Lung (tissue), 12 donors: ENCODE results near the gene VCP. TPM values are rescaled to one million over a fixed set of nuclear protein-coding genes. Genes with fewer than 3 reads are reported as not detected.

Experiments
- ATAC-seq: fragments of 200-7000 bp; cut with Tn5 transposase; one replicate; pipeline ENCODE4 v1.9.1; 2020; ENCODE audit warnings: moderate number of reproducible peaks; ENCODE audit not compliant: insufficient read depth, low FRiP score
- DNase-seq, 3 donors: peaks; one replicate each; pipeline ENCODE4 v3.0.0-alpha.2; 2013 to 2017
- H3K27ac ChIP-seq, 2 donors: one replicate each; pipeline ENCODE4 v1.5.1; 2013; ENCODE audit warnings: mild to moderate bottlenecking in 2 of 2, moderate library complexity in 2 of 2, control low read depth in 1 of 2, inconsistent platforms in 1 of 2, low read depth in 1 of 2, low read length in 1 of 2
- H3K27me3 ChIP-seq, 3 donors: one replicate each; pipeline ENCODE4 v1.5.1; 2013; ENCODE audit warnings: low read length in 2 of 3; ENCODE audit not compliant: control insufficient read depth in 3 of 3, insufficient read depth in 3 of 3
- H3K36me3 ChIP-seq, 4 donors: one replicate each; pipeline ENCODE4 v1.5.1; 2013; ENCODE audit warnings: low read length in 4 of 4, mild to moderate bottlenecking in 1 of 4, moderate library complexity in 1 of 4; ENCODE audit not compliant: control insufficient read depth in 4 of 4, insufficient read depth in 4 of 4
- H3K4me1 ChIP-seq, 5 donors: one replicate each; pipeline ENCODE4 v1.5.1; 2013; ENCODE audit warnings: low read length in 5 of 5, mild to moderate bottlenecking in 2 of 5, moderate library complexity in 1 of 5; ENCODE audit not compliant: control insufficient read depth in 5 of 5, insufficient read depth in 5 of 5
- H3K4me3 ChIP-seq: one replicate; pipeline ENCODE4 v1.5.1; 2013; ENCODE audit warnings: mild to moderate bottlenecking, control low read depth, moderate library complexity
- H3K9ac ChIP-seq, 2 donors: one replicate each; pipeline ENCODE4 v1.5.1; 2013; ENCODE audit warnings: low read length in 2 of 2, control low read depth in 1 of 2; ENCODE audit not compliant: insufficient read depth in 1 of 2
- H3K9me3 ChIP-seq, 4 donors: one replicate each; pipeline ENCODE4 v1.5.1; 2013; ENCODE audit warnings: low read length in 3 of 4, mild to moderate bottlenecking in 1 of 4, moderate library complexity in 1 of 4; ENCODE audit not compliant: control insufficient read depth in 4 of 4, insufficient read depth in 3 of 4
- CTCF ChIP-seq: IDR thresholded peaks from 2 replicates; pipeline ENCODE4 v1.5.1; 2012; ENCODE audit warnings: mild to moderate bottlenecking; ENCODE audit errors: control extremely low read depth, extremely low read depth
- WGBS, 2 donors: extraction: QIAGEN DNeasy Blood & Tissue Kit; methylation state at CpG; one replicate each; pipeline ENCODE4 v1.1.7; 2013; 5-methylcytosine and 5-hydroxymethylcytosine counted together
- polyA plus RNA-seq, 2 donors: library from polyadenylated mRNA; stranded (reverse); fragments of 200-250 nt; gene quantifications; one replicate each; pipeline ENCODE4 v1.2.1, GENCODE V29; 2013
- total RNA-seq, 2 donors: library from RNA; depleted of rRNA in 1 of 2; stranded (reverse); fragments of >200 nt in 1 of 2; gene quantifications; one replicate each; pipeline ENCODE4 v1.2.1, GENCODE V29; 2014 to 2021
- donor health status: control.
- donor health status: control.
- donor health status: Bipolar disorder and iron deficiency.
- donor health status: healthy.
- donor health status: DM: yes; HTN: yes; CAD: no.

Gene VCP
- total and polyA plus RNA-seq, 4 donors, result 58.5 to 249 (median 178) TPM

GRCh38 chr9:35057271-35057620 lies 15.2 kb downstream of the VCP start:
- H3K9ac ChIP-seq, result no peak overlapping the region
- H3K27me3 ChIP-seq, result no peaks in the 10 kb centered on the region
- H3K4me3 ChIP-seq, result no peak overlapping the region
- no peak for ATAC-seq
- TF ChIP-seq CTCF, result no peak
- no peaks in the 10 kb centered on the region for H3K9me3 ChIP-seq
- peaks cover 51 to 78% (median 66%) of the 10 kb centered on the region in 4 donors for H3K36me3 ChIP-seq
- 96 to 98% methylated on average over 8 of the region's 8 CpGs for WGBS, 2 donors
- no peak overlapping the region for H3K27ac ChIP-seq
- no peaks in the 10 kb centered on the region for H3K4me1 ChIP-seq
- DNase-seq, result no peak

GRCh38 chr9:35056571-35057270 lies 15.7 kb downstream of the VCP start:
- ATAC-seq (no peak), DNase-seq (no peak)
- no peak overlapping the region for H3K9ac ChIP-seq
- no peak overlapping the region for H3K4me3 ChIP-seq
- H3K4me1 ChIP-seq, result no peaks in the 10 kb centered on the region
- no peak overlapping the region for H3K27ac ChIP-seq
- WGBS, 2 donors, result 96 to 97% methylated on average over 9 of the region's 9 CpGs
- peaks cover 47 to 75% (median 64%) of the 10 kb centered on the region in 4 donors for H3K36me3 ChIP-seq
- no peaks in the 10 kb centered on the region for H3K27me3 ChIP-seq
- no peak for TF ChIP-seq CTCF
- H3K9me3 ChIP-seq, result no peaks in the 10 kb centered on the region

GRCh38 chr9:35054871-35055644 lies 17.4 kb downstream of the VCP start:
- WGBS, 2 donors, result 92 to 96% methylated on average over 14 of the region's 14 CpGs
- H3K9me3 ChIP-seq, result no peaks in the 10 kb centered on the region
- peaks cover 0 to 4% (median 0%) of the 10 kb centered on the region in 5 donors for H3K4me1 ChIP-seq
- no peak for ATAC-seq
- H3K27ac ChIP-seq, result no peak overlapping the region
- no peak for TF ChIP-seq CTCF
- H3K36me3 ChIP-seq, result peaks cover 34 to 58% (median 56%) of the 10 kb centered on the region in 4 donors
- no peak overlapping the region for H3K9ac ChIP-seq
- no peaks in the 10 kb centered on the region for H3K27me3 ChIP-seq
- no peak overlapping the region for H3K4me3 ChIP-seq
- no peak for DNase-seq
